Liver (tissue), 3 donors: ENCODE measurements around the gene ZNF468.
"Not testable (repeated sequence)": the region's sequence is repeated elsewhere in the genome, so short reads cannot be mapped to it uniquely, and the experiment has no call there.

Experiments used
- ATF3 ChIP-seq: IDR thresholded peaks from 2 replicates; pipeline ENCODE4 v1.6.1; 2016; ENCODE audit warnings: antibody characterized with exemption
- CTCF ChIP-seq: fragments of 150-350 bp; IDR thresholded peaks from 2 replicates; pipeline ENCODE4 v1.5.1; 2017; ENCODE audit warnings: improper control_type of control experiment, low read depth, low read length; ENCODE audit not compliant: missing input control
- JUND ChIP-seq, 2 donors: IDR thresholded peaks; 2 replicates each; pipeline ENCODE4 v1.6.1; 2016; ENCODE audit warnings: antibody characterized with exemption in 2 of 2
- RAD21 ChIP-seq, 2 donors: IDR thresholded peaks; 2 replicates each; pipeline ENCODE4 v1.6.1; 2016; ENCODE audit warnings: antibody characterized with exemption in 2 of 2, mild to moderate bottlenecking in 2 of 2
- YY1 ChIP-seq: IDR thresholded peaks from 2 replicates; pipeline ENCODE4 v1.6.1; 2016; ENCODE audit warnings: antibody characterized with exemption, mild to moderate bottlenecking
- donor health status: healthy.
- donor health status: healthy.

- TF ChIP-seq RAD21 (IDR thresholded peaks at IDR 0.05); JUND (IDR thresholded peaks at IDR 0.05); CTCF; ATF3; YY1: not testable (repeated sequence)
Measured at GRCh38 chr19:52904052-52904780, 46.8 kb upstream of the ZNF468 start.
